HEK293 (cell line): ENCODE data around the gene GPR153.

Experiments used
- CTCF ChIA-PET: fragments of 350-600 bp; formaldehyde crosslinking; extraction: SDS; loops from one replicate; lab custom pipeline; 2021; ENCODE audit warnings: antibody characterized with exemption; lab: Yijun Ruan, JAX
- POLR2A ChIA-PET: fragments of 300-600 bp; formaldehyde crosslinking; extraction: SDS; loops from one replicate; lab custom pipeline; 2020; ENCODE audit warnings: antibody characterized with exemption, inconsistent platforms; lab: Yijun Ruan, JAX
- H3K27ac ChIP-seq: fragments of 200-500 bp; sonication (Bioruptor generic); 2 replicates; pipeline ENCODE4 v1.5.1; 2014; ENCODE audit warnings: low read depth, low read length, control low read depth, inconsistent platforms; ENCODE audit errors: extremely low read depth
- H3K36me3 ChIP-seq, 2 experiments: fragments of 200-500 bp in 1 of 2; sonication (Bioruptor generic) in 1 of 2; 1 replicate in 1 of 2; 2 replicates in 1 of 2; pipeline ENCODE4 v1.5.1; 2014 to 2017; ENCODE audit warnings: inconsistent platforms in 2 of 2, low read length in 2 of 2; ENCODE audit not compliant: control insufficient read depth in 2 of 2, insufficient read depth in 1 of 2
- H3K4me1 ChIP-seq: fragments of 200-500 bp; sonication (Bioruptor generic); 2 replicates; pipeline ENCODE4 v1.5.1; 2014; ENCODE audit warnings: mild to moderate bottlenecking, low read length, inconsistent platforms; ENCODE audit not compliant: control insufficient read depth, insufficient read depth
- H3K4me3 ChIP-seq: 2 replicates; pipeline ENCODE4 v1.5.1; 2011; ENCODE audit warnings: low read depth, mild to moderate bottlenecking, control low read depth, low read length, moderate library complexity
- H3K9me3 ChIP-seq: fragments of 200-500 bp; sonication (Bioruptor generic); 2 replicates; pipeline ENCODE4 v1.5.1; 2014; ENCODE audit warnings: low read depth, low read length, inconsistent platforms; ENCODE audit not compliant: control insufficient read depth, insufficient read depth
- BCL11A ChIP-seq: fragments of 450-650 bp; formaldehyde crosslinking; IDR thresholded peaks from 2 replicates; pipeline ENCODE4 v1.5.1; 2016; ENCODE audit warnings: low read depth, missing biosample characterization, missing genetic modification characterization
- BCL11B ChIP-seq: fragments of 450-650 bp; formaldehyde crosslinking; IDR thresholded peaks from 2 replicates; pipeline ENCODE4 v1.5.1; 2016; ENCODE audit warnings: low read depth, missing biosample characterization, missing genetic modification characterization
- EGR2 ChIP-seq: fragments of 450-650 bp; formaldehyde crosslinking; IDR thresholded peaks from 2 replicates; pipeline ENCODE4 v1.5.1; 2016; ENCODE audit warnings: low read depth, missing biosample characterization, missing genetic modification characterization
- SP2 ChIP-seq: fragments of 450-650 bp; formaldehyde crosslinking; IDR thresholded peaks from 2 replicates; pipeline ENCODE4 v1.5.1; 2016; ENCODE audit warnings: missing biosample characterization, missing genetic modification characterization
- YY1 ChIP-seq: fragments of 450-650 bp; formaldehyde crosslinking; IDR thresholded peaks from 2 replicates; pipeline ENCODE4 v1.5.1; 2018; ENCODE audit warnings: missing biosample characterization, missing genetic modification characterization
- YY2 ChIP-seq: fragments of 450-650 bp; formaldehyde crosslinking; IDR thresholded peaks from 2 replicates; pipeline ENCODE4 v1.5.1; 2016; ENCODE audit warnings: missing biosample characterization, missing genetic modification characterization
- ZNF221 ChIP-seq: fragments of 450-650 bp; formaldehyde crosslinking; IDR thresholded peaks from 2 replicates; pipeline ENCODE4 v1.5.1; 2017; ENCODE audit warnings: missing biosample characterization, missing genetic modification characterization, borderline replicate concordance
- ZNF335 ChIP-seq: fragments of 450-650 bp; formaldehyde crosslinking; conservative IDR thresholded peaks from 2 replicates; pipeline ENCODE4 v1.5.1; 2016; ENCODE audit warnings: missing biosample characterization, missing genetic modification characterization
- ZNF366 ChIP-seq: fragments of 450-650 bp; formaldehyde crosslinking; conservative IDR thresholded peaks from 2 replicates; pipeline ENCODE4 v1.5.1; 2016; ENCODE audit warnings: missing biosample characterization, missing genetic modification characterization
- ZNF404 ChIP-seq: fragments of 450-650 bp; formaldehyde crosslinking; IDR thresholded peaks from 2 replicates; pipeline ENCODE4 v1.5.1; 2017; ENCODE audit warnings: missing biosample characterization, missing genetic modification characterization
- ZNF510 ChIP-seq: fragments of 450-650 bp; formaldehyde crosslinking; IDR thresholded peaks from 2 replicates; pipeline ENCODE4 v1.5.1; 2018; ENCODE audit warnings: mild to moderate bottlenecking, missing genetic modification characterization, missing biosample characterization; ENCODE audit not compliant: insufficient replicate concordance
- ZNF544 ChIP-seq: fragments of 450-650 bp; formaldehyde crosslinking; IDR thresholded peaks from 2 replicates; pipeline ENCODE4 v1.5.0; 2017; ENCODE audit warnings: missing biosample characterization, missing genetic modification characterization
- ZNF600 ChIP-seq: fragments of 450-650 bp; formaldehyde crosslinking; IDR thresholded peaks from 2 replicates; pipeline ENCODE4 v1.5.1; 2016; ENCODE audit warnings: missing biosample characterization, missing genetic modification characterization
- ZNF624 ChIP-seq: fragments of 450-650 bp; formaldehyde crosslinking; IDR thresholded peaks from 2 replicates; pipeline ENCODE4 v1.5.1; 2017; ENCODE audit warnings: missing biosample characterization, missing genetic modification characterization
- ZNF664 ChIP-seq: fragments of 450-650 bp; formaldehyde crosslinking; IDR thresholded peaks from 2 replicates; pipeline ENCODE4 v1.5.1; 2016; ENCODE audit warnings: missing biosample characterization, missing genetic modification characterization
- ZNF843 ChIP-seq: fragments of 450-650 bp; formaldehyde crosslinking; IDR thresholded peaks from 2 replicates; pipeline ENCODE4 v1.5.1; 2016; ENCODE audit warnings: missing biosample characterization, missing genetic modification characterization
- ZSCAN30 ChIP-seq: fragments of 450-650 bp; IDR thresholded peaks from 2 replicates; pipeline ENCODE4 v1.5.1; 2018; ENCODE audit warnings: missing biosample characterization, mild to moderate bottlenecking, missing genetic modification characterization, moderate library complexity
- ZXDB ChIP-seq: fragments of 450-650 bp; formaldehyde crosslinking; IDR thresholded peaks from 2 replicates; pipeline ENCODE4 v1.5.1; 2016; ENCODE audit warnings: missing biosample characterization, missing genetic modification characterization
- TF ChIP-seq, protein P1 (sequence below): fragments of 450-650 bp; formaldehyde crosslinking; IDR thresholded peaks from 2 replicates; pipeline ENCODE4 v1.5.1; 2016; ENCODE audit warnings: missing biosample characterization, missing genetic modification characterization
- TF ChIP-seq, protein P2 (sequence below): fragments of 450-650 bp; formaldehyde crosslinking; IDR thresholded peaks from 2 replicates; pipeline ENCODE4 v1.5.1; 2016; ENCODE audit warnings: missing biosample characterization, missing genetic modification characterization
- TF ChIP-seq, protein P3 (sequence below): IDR thresholded peaks from 2 replicates; pipeline ENCODE4 v1.6.1; 2011; ENCODE audit warnings: mild to moderate bottlenecking, low read depth, low read length, borderline replicate concordance
- TF ChIP-seq, protein P4 (sequence below): fragments of 450-650 bp; formaldehyde crosslinking; IDR thresholded peaks from 2 replicates; pipeline ENCODE4 v1.5.1; 2016; ENCODE audit warnings: missing biosample characterization, missing genetic modification characterization
- TF ChIP-seq, protein P5 (sequence below): fragments of 450-650 bp; formaldehyde crosslinking; IDR thresholded peaks from 2 replicates; pipeline ENCODE4 v1.5.1; 2016; ENCODE audit warnings: missing biosample characterization, missing genetic modification characterization

The GPR153 gene

DNA sequence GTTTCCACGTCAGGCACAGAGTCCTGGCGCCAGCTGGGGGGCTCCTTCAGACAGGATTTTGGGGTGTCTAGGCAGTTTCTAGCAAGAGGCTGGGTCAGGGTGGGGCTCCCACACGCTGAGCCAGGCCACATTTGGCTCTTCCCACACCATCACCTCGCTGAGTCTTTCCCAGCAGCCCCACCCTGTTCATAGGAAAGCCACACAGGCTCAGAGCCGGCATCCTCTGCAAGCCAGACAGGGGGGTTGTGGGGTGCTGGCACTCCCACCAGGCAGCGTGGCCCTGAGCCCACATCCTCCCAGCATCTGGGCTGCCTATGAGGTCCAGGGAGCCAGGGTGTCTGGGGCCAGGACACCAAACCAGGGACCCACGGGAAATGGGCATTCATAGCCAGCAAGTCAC is 2.8 kb upstream of the GPR153 start:
- Histone ChIP-seq H3K4me3 (no peak overlapping the region), H3K4me1 (0 out of 2 replicates have a peak, but pooled peaks cover 2% of the 10 kb centered on the region), H3K36me3 (peaks cover 0 to 16% of the 10 kb centered on the region in 2 experiments; a peak in 1 of 3 replicates), H3K27ac (no peak overlapping the region), H3K9me3 (no peaks in the 10 kb centered on the region)
- ChIA-PET POLR2A (no interaction called here), CTCF (no interaction called here)
- TF ChIP-seq ZSCAN30 (tag by site-specific recombination) (no peak), SP2 (tag by site-specific recombination) (no peak), ZNF664 (no peak), ZNF366 (tag by site-specific recombination) (no peak), ZNF510 (no peak), ZNF843 (tag by site-specific recombination) (no peak), BCL11A (tag by site-specific recombination) (no peak), YY2 (no peak), ZNF624 (tag by site-specific recombination) (no peak)
- TF ChIP-seq, protein P1, sequence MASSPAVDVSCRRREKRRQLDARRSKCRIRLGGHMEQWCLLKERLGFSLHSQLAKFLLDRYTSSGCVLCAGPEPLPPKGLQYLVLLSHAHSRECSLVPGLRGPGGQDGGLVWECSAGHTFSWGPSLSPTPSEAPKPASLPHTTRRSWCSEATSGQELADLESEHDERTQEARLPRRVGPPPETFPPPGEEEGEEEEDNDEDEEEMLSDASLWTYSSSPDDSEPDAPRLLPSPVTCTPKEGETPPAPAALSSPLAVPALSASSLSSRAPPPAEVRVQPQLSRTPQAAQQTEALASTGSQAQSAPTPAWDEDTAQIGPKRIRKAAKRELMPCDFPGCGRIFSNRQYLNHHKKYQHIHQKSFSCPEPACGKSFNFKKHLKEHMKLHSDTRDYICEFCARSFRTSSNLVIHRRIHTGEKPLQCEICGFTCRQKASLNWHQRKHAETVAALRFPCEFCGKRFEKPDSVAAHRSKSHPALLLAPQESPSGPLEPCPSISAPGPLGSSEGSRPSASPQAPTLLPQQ, result no peak
- TF ChIP-seq, protein P2, sequence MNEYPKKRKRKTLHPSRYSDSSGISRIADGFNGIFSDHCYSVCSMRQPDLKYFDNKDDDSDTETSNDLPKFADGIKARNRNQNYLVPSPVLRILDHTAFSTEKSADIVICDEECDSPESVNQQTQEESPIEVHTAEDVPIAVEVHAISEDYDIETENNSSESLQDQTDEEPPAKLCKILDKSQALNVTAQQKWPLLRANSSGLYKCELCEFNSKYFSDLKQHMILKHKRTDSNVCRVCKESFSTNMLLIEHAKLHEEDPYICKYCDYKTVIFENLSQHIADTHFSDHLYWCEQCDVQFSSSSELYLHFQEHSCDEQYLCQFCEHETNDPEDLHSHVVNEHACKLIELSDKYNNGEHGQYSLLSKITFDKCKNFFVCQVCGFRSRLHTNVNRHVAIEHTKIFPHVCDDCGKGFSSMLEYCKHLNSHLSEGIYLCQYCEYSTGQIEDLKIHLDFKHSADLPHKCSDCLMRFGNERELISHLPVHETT (tag by site-specific recombination), result no peak

DNA sequence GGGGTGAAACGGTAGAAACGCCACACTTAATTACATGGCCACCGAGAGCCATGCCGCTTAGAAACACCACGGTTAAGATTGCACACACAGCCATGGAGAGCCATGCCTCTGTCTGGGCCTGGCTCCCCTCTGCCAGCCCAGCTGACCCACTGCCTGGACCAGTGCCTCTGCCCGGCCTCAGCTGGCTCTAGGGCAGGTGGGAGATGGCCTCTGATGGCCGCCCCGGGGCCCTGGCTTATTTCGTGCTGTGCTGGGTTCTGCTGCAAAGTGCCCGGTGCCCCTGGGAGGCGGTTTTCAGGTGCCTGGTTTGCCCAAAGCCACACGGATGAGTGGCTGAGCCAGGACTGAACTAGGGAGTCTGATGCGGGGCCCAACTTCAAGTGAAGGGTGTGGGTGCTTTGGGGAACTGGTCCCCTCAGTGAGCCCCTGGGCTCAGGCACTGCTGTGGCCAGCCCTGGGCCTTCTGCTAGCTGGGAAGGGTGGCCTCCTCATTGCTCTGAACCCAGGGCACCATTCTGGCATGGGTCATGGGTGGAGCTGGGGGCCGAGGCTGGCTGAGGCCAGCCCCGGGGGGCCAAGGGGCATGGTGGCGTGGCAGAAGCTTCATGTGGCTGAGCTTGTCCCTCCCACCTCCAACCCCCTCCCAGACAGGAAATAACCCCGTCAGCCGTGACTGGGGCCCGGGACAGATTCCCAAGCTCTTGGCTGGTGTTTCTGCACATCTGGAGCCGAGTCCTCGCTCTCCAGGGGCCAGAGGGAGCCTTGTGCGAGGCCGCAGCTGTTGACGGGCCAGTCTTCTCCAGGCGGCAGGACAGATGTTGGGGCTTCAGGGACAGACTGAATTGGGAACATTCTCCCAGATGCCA is 1.9 kb upstream of the GPR153 start:
- ChIA-PET CTCF (no interaction called here), POLR2A (no interaction called here)
- Histone ChIP-seq H3K4me1 (0 out of 2 replicates have a peak, but pooled peaks cover 2% of the 10 kb centered on the region), H3K27ac (no peak overlapping the region), H3K9me3 (no peaks in the 10 kb centered on the region), H3K36me3 (peaks cover 0 to 16% of the 10 kb centered on the region in 2 experiments; a peak in 1 of 3 replicates), H3K4me3 (no peak overlapping the region)
- TF ChIP-seq ZNF335 (peak; percentile 99), ZNF404 (no peak), ZNF600 (no peak), ZXDB (no peak), ZNF510 (no peak), EGR2 (tag by site-specific recombination) (no peak), ZNF221 (tag by site-specific recombination) (no peak), ZNF544 (tag by site-specific recombination) (no peak), BCL11B (tag by site-specific recombination) (no peak), YY1 (peak; percentile 29; the same call in 1 of the 2 replicates)
- TF ChIP-seq, protein P3, sequence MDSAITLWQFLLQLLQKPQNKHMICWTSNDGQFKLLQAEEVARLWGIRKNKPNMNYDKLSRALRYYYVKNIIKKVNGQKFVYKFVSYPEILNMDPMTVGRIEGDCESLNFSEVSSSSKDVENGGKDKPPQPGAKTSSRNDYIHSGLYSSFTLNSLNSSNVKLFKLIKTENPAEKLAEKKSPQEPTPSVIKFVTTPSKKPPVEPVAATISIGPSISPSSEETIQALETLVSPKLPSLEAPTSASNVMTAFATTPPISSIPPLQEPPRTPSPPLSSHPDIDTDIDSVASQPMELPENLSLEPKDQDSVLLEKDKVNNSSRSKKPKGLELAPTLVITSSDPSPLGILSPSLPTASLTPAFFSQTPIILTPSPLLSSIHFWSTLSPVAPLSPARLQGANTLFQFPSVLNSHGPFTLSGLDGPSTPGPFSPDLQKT, result no peak
- TF ChIP-seq, protein P4, sequence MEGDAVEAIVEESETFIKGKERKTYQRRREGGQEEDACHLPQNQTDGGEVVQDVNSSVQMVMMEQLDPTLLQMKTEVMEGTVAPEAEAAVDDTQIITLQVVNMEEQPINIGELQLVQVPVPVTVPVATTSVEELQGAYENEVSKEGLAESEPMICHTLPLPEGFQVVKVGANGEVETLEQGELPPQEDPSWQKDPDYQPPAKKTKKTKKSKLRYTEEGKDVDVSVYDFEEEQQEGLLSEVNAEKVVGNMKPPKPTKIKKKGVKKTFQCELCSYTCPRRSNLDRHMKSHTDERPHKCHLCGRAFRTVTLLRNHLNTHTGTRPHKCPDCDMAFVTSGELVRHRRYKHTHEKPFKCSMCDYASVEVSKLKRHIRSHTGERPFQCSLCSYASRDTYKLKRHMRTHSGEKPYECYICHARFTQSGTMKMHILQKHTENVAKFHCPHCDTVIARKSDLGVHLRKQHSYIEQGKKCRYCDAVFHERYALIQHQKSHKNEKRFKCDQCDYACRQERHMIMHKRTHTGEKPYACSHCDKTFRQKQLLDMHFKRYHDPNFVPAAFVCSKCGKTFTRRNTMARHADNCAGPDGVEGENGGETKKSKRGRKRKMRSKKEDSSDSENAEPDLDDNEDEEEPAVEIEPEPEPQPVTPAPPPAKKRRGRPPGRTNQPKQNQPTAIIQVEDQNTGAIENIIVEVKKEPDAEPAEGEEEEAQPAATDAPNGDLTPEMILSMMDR (tag by site-specific recombination), result no peak
- TF ChIP-seq, protein P5, sequence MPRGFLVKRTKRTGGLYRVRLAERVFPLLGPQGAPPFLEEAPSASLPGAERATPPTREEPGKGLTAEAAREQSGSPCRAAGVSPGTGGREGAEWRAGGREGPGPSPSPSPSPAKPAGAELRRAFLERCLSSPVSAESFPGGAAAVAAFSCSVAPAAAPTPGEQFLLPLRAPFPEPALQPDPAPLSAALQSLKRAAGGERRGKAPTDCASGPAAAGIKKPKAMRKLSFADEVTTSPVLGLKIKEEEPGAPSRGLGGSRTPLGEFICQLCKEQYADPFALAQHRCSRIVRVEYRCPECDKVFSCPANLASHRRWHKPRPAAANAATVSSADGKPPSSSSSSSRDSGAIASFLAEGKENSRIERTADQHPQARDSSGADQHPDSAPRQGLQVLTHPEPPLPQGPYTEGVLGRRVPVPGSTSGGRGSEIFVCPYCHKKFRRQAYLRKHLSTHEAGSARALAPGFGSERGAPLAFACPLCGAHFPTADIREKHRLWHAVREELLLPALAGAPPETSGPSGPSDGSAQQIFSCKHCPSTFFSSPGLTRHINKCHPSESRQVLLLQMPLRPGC (tag by site-specific recombination), result no peak
